NCI-H1092 (cell line): ENCODE data around the gene RNF180.
"Not testable (repeated sequence)": the region's sequence is repeated elsewhere in the genome, so short reads cannot be mapped to it uniquely, and the experiment has no call there.

ENCODE experiments used
- DNase-seq: peaks from one replicate; lab custom pipeline; 2025; lab: John Stamatoyannopoulos, UW

The RNF180 gene

GRCh38 chr5:64285188-64286130, 119.8 kb downstream of the RNF180 start:
- DNase-seq = no peak

- no peak for DNase-seq
Measured at GRCh38 chr5:64286381-64286780, 120.7 kb downstream of the RNF180 start.

GRCh38 chr5:64288496-64288895, 122.9 kb downstream of the RNF180 start:
- DNase-seq = not testable (repeated sequence)

- DNase-seq = no peak
Measured at GRCh38 chr5:64292611-64293215, 127.1 kb downstream of the RNF180 start.

GRCh38 chr5:64295101-64295500, 129.5 kb downstream of the RNF180 start:
- no peak for DNase-seq

GRCh38 chr5:64298586-64298985, 132.9 kb downstream of the RNF180 start:
- no peak for DNase-seq

- DNase-seq = no peak
Measured at GRCh38 chr5:64299805-64300204, 134.2 kb downstream of the RNF180 start.

GRCh38 chr5:64301566-64301965, 135.9 kb downstream of the RNF180 start:
- no peak for DNase-seq

- DNase-seq = no peak
Measured at GRCh38 chr5:64308135-64308534, 142.5 kb downstream of the RNF180 start.

GRCh38 chr5:64312491-64312890, 146.8 kb downstream of the RNF180 start:
- no peak for DNase-seq

- DNase-seq = no peak
Measured at GRCh38 chr5:64315778-64316177, 150.1 kb downstream of the RNF180 start.

GRCh38 chr5:64318175-64318574, 152.5 kb downstream of the RNF180 start:
- no peak for DNase-seq

GRCh38 chr5:64323591-64323990, 157.9 kb downstream of the RNF180 start:
- no peak for DNase-seq

GRCh38 chr5:64330728-64331231, 165.1 kb downstream of the RNF180 start:
- DNase-seq = no peak

GRCh38 chr5:64331597-64332277, 166.1 kb downstream of the RNF180 start:
- DNase-seq = no peak

GRCh38 chr5:64333886-64334285, 168.2 kb downstream of the RNF180 start:
- DNase-seq = no peak

- no peak for DNase-seq
Measured at GRCh38 chr5:64339769-64340168, 174.1 kb downstream of the RNF180 start.

GRCh38 chr5:64340293-64340692, 174.7 kb downstream of the RNF180 start:
- no peak for DNase-seq

GRCh38 chr5:64341340-64341739, 175.7 kb downstream of the RNF180 start:
- DNase-seq = no peak

- no peak for DNase-seq
Measured at GRCh38 chr5:64344501-64344900, 178.9 kb downstream of the RNF180 start.

- DNase-seq = no peak
Measured at GRCh38 chr5:64347309-64347708, 181.7 kb downstream of the RNF180 start.

- no peak for DNase-seq
Measured at GRCh38 chr5:64364426-64364825, 198.8 kb downstream of the RNF180 start.

GRCh38 chr5:64384765-64385164, 219.1 kb downstream of the RNF180 start:
- DNase-seq = no peak
